ENCODE data around the gene AUTS2. TPM values are rescaled to one million over a fixed set of nuclear protein-coding genes. Genes with fewer than 3 reads are reported as not detected.

Gene AUTS2
- total and polyA plus RNA-seq, 9 of the 15 experiments (the other 6 are each of a cell fraction or from before 2014, with no cell fraction given) = 0.58 TPM; not detected in 8

- BruUV-seq (replicated peaks) = no TSS peak
- 2% methylated on average over 10 of the region's 10 CpGs for WGBS (ENCODE audit: insufficient coverage, low coverage, missing lambda C conversion rate)
- in situ Hi-C loops (cut with MboI) = no loop called here
- no peak for ATAC-seq
- Histone ChIP-seq H3K4me3 (no peak overlapping the region), H3K36me3 (ENCODE audit: control insufficient read depth, insufficient read depth, low read length) (no peaks in the 10 kb centered on the region), H4K20me1 (replicated peaks; ENCODE audit: control insufficient read depth, insufficient read depth, low read length) (no peaks in the 10 kb centered on the region), H3K9ac (ENCODE audit: insufficient read depth in 1 of 2, low read depth in 2 of 2, low read length in 2 of 2) (no peak overlapping the region), H3K9me3 (replicated peaks; ENCODE audit: control insufficient read depth, insufficient read depth, low read depth, low read length) (no peaks in the 10 kb centered on the region), H3K9me1 (ENCODE audit: control insufficient read depth, insufficient read depth, low read length) (no peaks in the 10 kb centered on the region), H3K27ac (ENCODE audit: extremely low read depth, low read depth, low read length) (no peak overlapping the region), H3K4me2 (ENCODE audit: insufficient read depth, low read length) (no peak overlapping the region), H3K79me2 (ENCODE audit: control insufficient read depth, insufficient read depth, low read length) (no peaks in the 10 kb centered on the region), H3K27me3 (ENCODE audit: control insufficient read depth in 2 of 2, insufficient read depth in 2 of 2, low read length in 2 of 2) (peaks cover 4 to 9% of the 10 kb centered on the region in 2 experiments; a peak in 2 of 5 replicates), H2AFZ (ENCODE audit: low read depth, low read length) (no peak overlapping the region), H3K4me1 (replicated peaks in 1 of 2; ENCODE audit: control insufficient read depth in 2 of 2, insufficient read depth in 2 of 2, low read length in 2 of 2) (peaks cover 0 to 6% of the 10 kb centered on the region in 2 experiments; a peak in 1 of 5 replicates)
- no peak for TF ChIP-seq CREM (IDR thresholded peaks at IDR 0.05; ENCODE audit: low read depth)
- no peak for TF ChIP-seq STAG1 (CRISPR knock-in tag; IDR thresholded peaks at IDR 0.05; ENCODE audit: borderline replicate concordance)
- no peak for TF ChIP-seq ZNF408 (CRISPR knock-in tag; IDR thresholded peaks at IDR 0.05; ENCODE audit: low read depth)
- no peak for TF ChIP-seq GTF2B (IDR thresholded peaks at IDR 0.05; ENCODE audit: extremely low read depth, insufficient read length)
- intact Hi-C loops (cut with micrococcal nuclease) = loop anchor here (5.0 to 10.0 kb wide), 2 partner anchors 114 to 501 kb away; no protein-coding TSS in a partner anchor
- no peak for DNase-seq (ENCODE audit: extremely low read depth in 1 of 4, low spot score in 3 of 4)
- ChIA-PET POLR2A (no interaction called here), CTCF (ENCODE audit: low intra/inter-chr PET ratio) (no interaction called here)
- FAIRE-seq = no peak
These were observed 1098.0 kb downstream of the AUTS2 start for GRCh38 chr7:70696201-70696754.
